NT2/D1 (cell line): ENCODE results near the gene RBM47.

Experiments used
- SUZ12 ChIP-seq: IDR thresholded peaks from 2 replicates; pipeline ENCODE4 v1.6.1; 2011; ENCODE audit not compliant: insufficient read length, insufficient read depth; ENCODE audit errors: extremely low read depth
- YY1 ChIP-seq: IDR thresholded peaks from 2 replicates; pipeline ENCODE4 v1.6.1; 2011; ENCODE audit not compliant: insufficient read length, insufficient read depth
- ZNF274 ChIP-seq: IDR thresholded peaks from 2 replicates; pipeline ENCODE4 v1.6.1; 2011; ENCODE audit warnings: mild to moderate bottlenecking, low read depth, low read length

DNA sequence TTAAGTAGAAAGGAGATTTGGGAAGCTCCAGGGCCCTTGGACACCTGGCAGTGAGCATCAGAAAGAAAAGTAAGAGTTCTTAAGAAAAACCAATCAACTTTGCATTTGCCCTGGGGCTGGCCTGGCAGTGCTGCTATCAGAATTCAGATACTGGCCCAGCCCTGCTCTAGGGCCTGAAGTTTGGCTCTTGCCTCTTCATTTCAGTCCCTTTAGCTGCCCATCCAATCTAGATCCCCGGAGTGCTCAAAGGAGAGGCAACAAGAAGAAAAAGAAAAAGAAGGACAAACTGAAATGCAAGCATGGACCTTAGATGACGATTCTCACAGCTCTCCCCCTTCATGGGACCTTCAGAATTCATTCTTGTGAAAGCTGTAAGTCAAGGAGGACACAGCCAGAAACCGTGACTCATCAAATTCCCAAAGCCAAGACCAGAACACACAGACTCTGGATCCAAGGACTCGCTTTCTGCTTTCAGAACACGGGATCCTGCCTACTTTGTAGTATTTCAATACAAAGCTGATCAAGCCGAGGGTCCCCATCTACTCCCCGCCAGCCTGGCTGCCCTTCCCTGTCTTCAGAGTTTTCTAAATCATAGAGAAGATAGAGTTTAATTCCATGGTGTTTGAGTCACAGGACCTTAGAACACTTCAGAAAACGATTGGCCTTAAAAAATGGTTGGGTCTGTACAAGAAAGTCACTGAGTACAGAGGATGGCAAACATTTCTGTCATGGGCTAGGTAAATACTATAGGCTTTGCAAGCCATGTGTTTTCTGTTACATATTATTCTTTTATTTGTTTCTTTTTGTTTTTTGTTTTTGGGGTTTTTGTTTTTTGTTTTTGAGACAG, 103.7 kb downstream of the RBM47 start:
- TF ChIP-seq YY1 (no peak), SUZ12 (no peak), ZNF274 (no peak)
